GM19043 (cell line): ENCODE measurements around the gene IL31.
"Not testable (repeated sequence)": the region's sequence is repeated elsewhere in the genome, so short reads cannot be mapped to it uniquely, and the experiment has no call there.

Source experiments
- ATAC-seq: cut with Tn5 transposase; IDR thresholded peaks from one replicate; pipeline ENCODE4 v1.9.1; 2021; ENCODE audit warnings: low read depth; ENCODE audit not compliant: unreplicated experiment

The IL31 gene

DNA sequence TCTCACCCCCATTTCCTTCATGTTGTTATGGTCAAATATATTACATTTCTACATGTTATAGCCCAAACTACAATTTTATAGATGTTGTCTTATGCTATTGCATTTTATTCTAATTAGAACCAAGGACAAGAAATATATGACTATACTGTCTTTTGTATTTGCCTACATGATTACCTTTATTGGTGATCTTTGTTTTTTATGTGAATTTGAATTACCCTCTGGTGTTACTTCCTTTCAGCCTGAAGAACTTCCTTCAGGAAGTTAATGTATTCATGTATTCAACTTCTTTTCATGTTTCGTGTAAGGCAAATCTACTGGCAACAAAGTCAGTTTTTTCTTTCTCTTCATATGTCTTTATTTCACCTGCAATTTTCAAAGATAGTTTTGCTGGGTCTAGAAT is 20.8 kb upstream of the IL31 start:
- ATAC-seq: no peak

GRCh38 chr12:122192441-122192840 is 18.4 kb upstream of the IL31 start:
- ATAC-seq: no peak

- ATAC-seq: no peak
Measured at GRCh38 chr12:122190842-122191668, 17.0 kb upstream of the IL31 start.

- no peak for ATAC-seq
Measured at GRCh38 chr12:122189626-122190475, 15.8 kb upstream of the IL31 start.

GRCh38 chr12:122187466-122187865 is 13.4 kb upstream of the IL31 start:
- no peak for ATAC-seq

DNA sequence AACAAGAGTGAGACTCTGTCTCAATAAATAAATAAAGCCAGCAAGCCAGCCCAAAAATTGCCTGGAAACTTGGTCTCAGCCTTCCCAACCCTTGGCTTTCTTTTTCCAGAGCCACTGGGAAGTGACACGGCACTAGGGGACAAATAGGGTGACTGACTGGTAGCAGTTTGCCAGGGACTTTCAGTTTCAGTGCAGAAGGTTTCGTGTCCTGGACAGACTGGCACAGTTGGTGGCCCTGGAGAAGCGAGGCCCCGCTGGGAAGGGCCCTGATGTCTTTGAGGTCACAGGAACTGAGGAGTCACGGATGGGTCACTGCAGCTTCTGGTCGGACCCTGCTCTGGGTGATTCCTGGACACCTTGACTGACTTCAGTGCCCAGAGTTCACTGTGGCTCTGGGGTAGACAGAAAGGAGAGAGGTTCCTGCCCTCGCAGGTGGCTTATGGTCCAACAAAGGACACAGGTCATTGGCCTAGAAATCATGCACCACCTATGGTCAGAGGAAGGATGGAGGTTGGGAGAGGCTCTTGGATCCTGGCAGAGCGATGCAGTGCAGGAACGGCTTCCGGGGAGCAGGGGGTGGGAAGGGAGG is 11.6 kb upstream of the IL31 start:
- no peak for ATAC-seq

DNA sequence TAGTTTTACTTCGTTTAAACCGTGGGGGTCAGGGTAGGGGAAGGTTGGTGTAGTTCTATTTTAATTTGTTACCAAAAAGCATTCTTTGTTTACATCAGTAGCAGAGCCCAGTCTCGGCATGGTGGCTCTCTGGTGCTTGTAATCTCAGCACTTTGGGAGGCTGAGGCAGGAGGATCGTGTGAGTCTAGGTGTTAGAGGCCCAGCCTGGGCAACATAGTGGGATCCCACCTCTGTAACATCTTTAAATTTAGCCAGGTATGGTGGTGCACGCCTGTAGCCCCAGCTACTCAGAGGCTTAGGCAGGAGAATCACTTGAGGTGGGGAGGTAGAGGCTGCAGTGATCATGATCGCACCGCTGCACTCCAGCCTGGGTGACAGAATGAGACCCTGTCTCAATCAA is 11.1 kb upstream of the IL31 start:
- no peak for ATAC-seq

DNA sequence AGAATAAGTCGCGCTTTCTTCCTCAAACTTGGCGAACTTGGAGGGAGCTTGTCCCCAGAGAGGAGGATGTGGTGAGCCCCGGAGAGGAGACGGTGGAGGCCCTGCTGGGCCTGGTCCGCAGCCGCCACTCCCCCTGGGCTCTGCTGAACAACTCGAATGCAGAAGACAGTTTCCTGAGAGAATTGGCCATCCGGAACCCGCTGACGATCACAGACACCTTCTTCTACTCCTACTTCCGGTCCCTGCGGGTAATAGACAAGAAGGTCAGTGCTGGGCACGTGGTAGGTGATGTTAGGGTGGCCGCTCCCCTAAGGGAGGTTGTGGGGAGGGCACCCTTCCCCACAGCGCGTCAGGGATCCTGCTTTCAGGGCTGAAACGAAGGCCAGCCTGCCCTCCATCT is 10.5 kb upstream of the IL31 start:
- ATAC-seq: no peak

GRCh38 chr12:122183588-122183940 is 9.5 kb upstream of the IL31 start:
- ATAC-seq: no peak

- no peak for ATAC-seq
Measured at GRCh38 chr12:122182887-122183587, 9.0 kb upstream of the IL31 start, which contains the start of gene LRRC43. LRRC43 (plus strand) TSS chr12:122183123; CDS start chr12:122183145, 22 bp downstream.

GRCh38 chr12:122176473-122176872 is 2.5 kb upstream of the IL31 start:
- ATAC-seq: not testable (repeated sequence)

DNA sequence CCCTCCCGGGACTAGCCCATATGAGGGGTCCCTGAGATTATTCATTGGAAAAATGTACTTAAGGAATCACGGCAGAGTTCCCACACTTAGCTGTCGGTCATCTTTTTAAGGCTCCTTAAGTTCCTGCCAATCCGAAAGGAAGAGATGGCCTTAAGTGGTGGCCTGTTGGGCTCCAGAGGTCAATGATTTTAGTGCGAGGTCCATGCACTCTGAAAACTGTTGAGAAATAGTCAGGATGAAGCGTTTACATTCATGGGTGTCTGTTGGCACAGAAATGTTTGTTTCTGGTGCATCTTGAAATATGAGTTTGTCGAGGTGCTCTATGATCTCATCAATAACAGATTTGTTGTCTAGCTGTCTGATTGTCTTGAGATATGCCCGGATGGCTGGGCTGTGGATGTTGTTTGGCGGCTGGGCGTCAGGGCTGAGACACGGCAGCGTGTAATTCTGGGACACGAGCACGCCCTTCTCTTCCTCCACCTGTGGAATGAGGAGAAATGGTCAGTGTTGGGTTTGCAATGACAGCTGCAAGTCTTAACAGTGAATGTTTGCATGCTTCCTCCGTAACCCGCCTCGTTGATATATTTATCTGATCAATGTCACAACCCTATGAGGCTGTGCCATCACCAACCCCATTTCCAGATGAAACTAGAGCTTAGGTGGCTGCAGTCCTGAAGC is 1.6 kb downstream of the IL31 start:
- ATAC-seq: no peak

DNA sequence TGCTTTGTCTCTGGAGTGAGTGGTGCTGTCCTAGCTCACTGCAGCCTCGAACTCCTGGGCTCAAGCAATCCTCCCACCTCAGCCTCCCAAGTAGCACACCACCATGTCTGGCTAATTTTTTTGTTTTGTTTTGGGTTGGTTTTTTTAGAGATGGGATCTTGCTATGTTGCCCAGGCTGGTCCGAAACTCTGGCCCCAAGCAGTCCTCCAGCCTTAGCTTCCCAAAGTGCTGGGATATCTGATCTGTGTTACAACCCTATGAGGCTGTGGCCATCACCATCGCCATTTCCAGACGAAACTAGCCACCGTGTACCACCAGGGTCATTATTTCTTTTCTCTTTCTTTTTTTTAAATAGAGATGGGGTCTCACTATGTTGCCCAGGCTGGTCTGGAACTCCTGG is 2.6 kb downstream of the IL31 start:
- no peak for ATAC-seq

GRCh38 chr12:122168492-122168891 is 5.5 kb downstream of the IL31 start:
- no peak for ATAC-seq

DNA sequence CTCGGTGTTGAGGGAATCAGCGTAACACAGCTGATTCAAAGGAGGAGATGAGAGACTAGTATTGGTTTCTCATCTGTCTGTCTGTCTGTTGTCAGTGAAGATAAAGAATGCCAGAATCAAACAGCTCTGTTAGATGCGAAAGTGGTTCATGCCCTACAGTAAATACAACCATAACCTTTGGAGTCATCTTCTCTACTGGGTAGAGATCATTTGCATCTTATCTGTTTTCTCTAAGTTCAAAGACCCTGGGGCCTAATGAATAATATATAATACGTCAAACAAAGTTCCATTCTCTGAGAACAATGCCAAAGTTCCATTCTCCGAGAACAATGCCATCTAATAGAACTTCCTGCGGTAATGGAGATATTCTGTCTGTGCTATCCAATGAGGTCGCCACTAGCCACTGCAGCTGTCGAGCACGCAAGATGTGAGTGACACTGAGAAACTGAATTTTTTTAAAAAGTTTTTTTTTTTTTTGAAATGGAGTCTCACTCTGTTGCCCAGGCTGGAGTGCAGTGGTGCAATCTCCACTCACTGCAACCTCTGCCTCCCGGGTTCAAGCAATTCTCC is 6.6 kb downstream of the IL31 start:
- ATAC-seq: no peak

- ATAC-seq: no peak
Measured at GRCh38 chr12:122166422-122167349, 7.3 kb downstream of the IL31 start.

GRCh38 chr12:122162976-122163375 is 11.0 kb downstream of the IL31 start:
- ATAC-seq: no peak

DNA sequence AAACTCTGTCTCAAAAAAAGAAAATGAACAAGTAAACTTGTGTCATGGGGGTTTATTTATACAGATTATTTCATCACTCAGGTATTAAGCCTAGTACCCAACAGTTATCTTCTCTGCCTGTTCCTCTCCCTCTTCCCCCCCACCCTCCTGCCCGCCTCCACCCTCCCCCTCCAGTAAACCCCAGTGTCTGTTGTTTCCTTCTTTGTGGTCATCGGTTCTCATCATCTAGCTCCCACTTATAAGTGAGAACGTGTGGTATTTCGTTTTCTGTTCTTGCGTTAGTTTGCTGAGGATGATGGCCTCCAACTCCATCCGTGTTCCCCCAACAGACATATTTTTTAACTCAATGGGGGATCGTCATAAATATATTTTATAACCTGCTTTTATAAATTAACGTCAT is 12.3 kb downstream of the IL31 start:
- no peak for ATAC-seq

DNA sequence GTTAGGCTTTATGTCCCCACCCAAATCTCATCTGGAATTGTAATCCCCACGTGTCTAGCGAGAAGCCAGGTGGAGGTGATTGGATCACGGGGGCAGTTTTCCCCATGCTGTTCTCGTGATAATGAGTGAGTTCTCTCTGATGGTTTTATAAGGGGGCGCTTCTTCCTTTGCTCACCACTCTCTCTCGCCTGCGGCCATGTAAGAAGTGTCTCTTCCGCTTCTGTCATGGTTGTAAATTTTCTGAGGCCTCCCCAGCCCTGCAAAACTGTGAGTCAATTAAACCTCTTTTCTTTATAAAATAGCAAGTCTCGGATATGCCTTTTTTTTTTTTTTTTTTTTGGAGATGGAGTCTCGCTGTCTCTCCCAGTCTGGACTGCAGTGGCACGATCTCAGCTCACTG is 13.3 kb downstream of the IL31 start:
- no peak for ATAC-seq
